Adrenal gland (tissue), 12 donors: ENCODE measurements around the gene NONO. TPM values are rescaled to one million over a fixed set of nuclear protein-coding genes. Genes with fewer than 3 reads are reported as not detected.
"Not testable (repeated sequence)": the region's sequence is repeated elsewhere in the genome, so short reads cannot be mapped to it uniquely, and the experiment has no call there.

ENCODE experiments used
- DNase-seq, 7 donors: peaks; one replicate each; pipeline ENCODE4 v3.0.0-alpha.2; 2019 to 2020
- H3K27ac ChIP-seq, 5 donors: fragments of 200-600 bp; sonication (generic) in 4 of 5; 1 replicate in 3 of 5; 2 replicates in 2 of 5; pipeline versions ENCODE4 v1.5.1 to v1.8.0; 2016 to 2020; ENCODE audit warnings: mild to moderate bottlenecking in 1 of 5
- H3K27me3 ChIP-seq: fragments of 200-600 bp; 2 replicates; pipeline ENCODE4 v1.8.0; 2021
- H3K36me3 ChIP-seq, 2 donors: fragments of 200-600 bp; replicated peaks in 1 of 2; 1 replicate in 1 of 2; 2 replicates in 1 of 2; pipeline versions ENCODE4 v1.5.1 to v1.8.0; 2018 to 2022
- H3K4me1 ChIP-seq, 2 donors: fragments of 200-600 bp; replicated peaks in 1 of 2; 1 replicate in 1 of 2; 2 replicates in 1 of 2; pipeline versions ENCODE4 v1.5.1 to v1.8.0; 2018 to 2021
- H3K4me3 ChIP-seq, 4 donors: fragments of 200-600 bp; sonication (generic) in 3 of 4; one replicate each; pipeline ENCODE4 v1.5.1; 2016 to 2018
- H3K9me3 ChIP-seq, 3 donors: fragments of 200-600 bp; sonication (generic) in 1 of 3; replicated peaks in 1 of 3; 1 replicate in 2 of 3; 2 replicates in 1 of 3; pipeline versions ENCODE4 v1.5.1 to v1.8.0; 2016 to 2021
- POLR2A ChIP-seq, 2 donors: fragments of 450-650 bp; IDR thresholded peaks; one replicate each; pipeline ENCODE4 v1.6.1; 2017; ENCODE audit warnings: antibody characterized with exemption in 2 of 2, mild to moderate bottlenecking in 2 of 2, moderate library complexity in 1 of 2
- WGBS, 4 donors: extraction: QIAGEN DNeasy Blood & Tissue Kit in 2 of 4; methylation state at CpG; one replicate each; pipeline versions ENCODE4 v1.1.5 to v1.1.7; 2013 to 2017; 5-methylcytosine and 5-hydroxymethylcytosine counted together
- intact Hi-C, 2 donors: fragments of 100-400 bp; cut with DNase I; formaldehyde crosslinking; loops; one replicate each; pipeline versions ENCODE4 v1.14.1 to v1.15.0; 2022 to 2023
- polyA plus RNA-seq, 3 donors: library from polyadenylated mRNA; stranded (reverse); fragments of 200-250 nt in 2 of 3; fragments of 350-450 nt in 1 of 3; fragmentation: Illumina TruSeq in 1 of 3; extraction: RNeasy Lipid Tissue Mini Kit (QIAGEN cat#74804) in 1 of 3; gene quantifications; one replicate each; pipeline ENCODE4 v1.2.3, GENCODE V29; 2013 to 2014
- total RNA-seq, 9 donors: library from RNA; depleted of rRNA in 4 of 9; stranded (reverse); fragments of >200 nt in 4 of 9; fragments of 120-200 nt in 1 of 9; fragmentation: NEBNext Ultra II Directional in 1 of 9; extraction: Animal tissue kit (Norgen Biotek cat#: 25700) in 1 of 9; gene quantifications; one replicate each; pipeline versions ENCODE4 v1.1.0 to v1.2.4, GENCODE V29; 2013 to 2023
- TF ChIP-seq, protein P1 (sequence below), 6 experiments: fragments of 450-650 bp in 4 of 6; fragments of 200-600 bp in 2 of 6; sonication (generic) in 1 of 6; IDR thresholded peaks; 1 replicate in 5 of 6; 2 replicates in 1 of 6; pipeline versions ENCODE4 v1.5.1 to v1.8.0; 2016 to 2021; ENCODE audit warnings: antibody characterized with exemption in 6 of 6, mild to moderate bottlenecking in 2 of 6, moderate library complexity in 1 of 6
- donor health status: healthy with polysubstance abuse.
- donor health status: Bipolar disorder and iron deficiency.
- donor health status: DM: yes; HTN: yes; CAD: no.
- donor health status: DM: no; HTN: no; CAD: no.
- donor health status: DM: no; HTN: no; CAD: no.
- donor health status: DM: yes; HTN: yes; CAD: no.

Gene NONO
- total and polyA plus RNA-seq, 12 donors: 140 to 524 (median 320) TPM

DNA sequence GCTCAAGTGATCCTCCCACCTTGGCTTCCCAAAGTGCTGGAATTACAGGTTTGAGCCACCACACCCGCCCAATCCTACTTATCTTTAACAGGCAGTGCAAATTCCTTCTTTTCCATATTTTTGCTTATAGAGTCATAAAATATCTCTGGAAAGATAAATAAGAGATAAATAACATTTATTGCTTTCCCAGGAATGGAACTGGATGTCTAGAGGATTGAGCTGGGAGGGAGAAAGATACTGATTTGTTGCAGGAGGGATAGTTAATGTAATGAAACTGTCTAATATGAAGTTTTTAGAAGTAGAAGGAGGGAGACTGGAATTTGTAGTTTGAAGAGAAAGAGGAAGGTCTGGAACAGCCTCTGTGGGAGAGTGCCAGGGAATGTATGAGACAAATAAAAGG is 38.3 kb downstream of the NONO start:
- 80 to 100% (median 97%) methylated on average over 1 of the region's 1 CpG for WGBS, 4 donors

DNA sequence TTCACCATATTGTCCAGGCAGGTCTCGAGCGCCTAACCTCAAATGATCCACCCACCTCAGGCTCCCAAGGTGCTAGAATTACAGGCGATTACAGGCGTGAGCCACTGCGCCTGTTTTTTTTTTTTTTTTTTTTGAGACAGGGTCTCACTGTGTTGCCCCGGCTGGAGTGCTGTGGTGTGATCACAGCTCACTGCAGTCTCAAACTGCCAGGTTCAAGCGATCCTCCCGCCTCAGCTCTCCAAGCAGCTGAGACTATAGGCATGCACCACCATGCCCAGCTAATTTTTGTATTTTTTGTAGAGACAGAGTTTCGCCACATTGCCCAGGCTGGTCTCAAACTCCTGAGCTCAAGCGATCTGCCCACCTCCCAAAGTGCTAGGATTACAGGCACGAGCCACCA is 41.0 kb downstream of the NONO start:
- WGBS, 4 donors: 89 to 97% (median 95%) methylated on average over 9 to 11 of the region's 11 CpGs
- DNase-seq, H3K27ac ChIP-seq, intact Hi-C loops, H3K4me1 ChIP-seq, H3K36me3 ChIP-seq, H3K9me3 ChIP-seq, H3K4me3 ChIP-seq, H3K27me3 ChIP-seq: not testable (repeated sequence)

More for the DNA sequence above, 38.3 kb downstream of the NONO start:
- H3K36me3 ChIP-seq: no peaks in the 10 kb centered on the region
- H3K27ac ChIP-seq: no peak overlapping the region
- TF ChIP-seq, protein P1, sequence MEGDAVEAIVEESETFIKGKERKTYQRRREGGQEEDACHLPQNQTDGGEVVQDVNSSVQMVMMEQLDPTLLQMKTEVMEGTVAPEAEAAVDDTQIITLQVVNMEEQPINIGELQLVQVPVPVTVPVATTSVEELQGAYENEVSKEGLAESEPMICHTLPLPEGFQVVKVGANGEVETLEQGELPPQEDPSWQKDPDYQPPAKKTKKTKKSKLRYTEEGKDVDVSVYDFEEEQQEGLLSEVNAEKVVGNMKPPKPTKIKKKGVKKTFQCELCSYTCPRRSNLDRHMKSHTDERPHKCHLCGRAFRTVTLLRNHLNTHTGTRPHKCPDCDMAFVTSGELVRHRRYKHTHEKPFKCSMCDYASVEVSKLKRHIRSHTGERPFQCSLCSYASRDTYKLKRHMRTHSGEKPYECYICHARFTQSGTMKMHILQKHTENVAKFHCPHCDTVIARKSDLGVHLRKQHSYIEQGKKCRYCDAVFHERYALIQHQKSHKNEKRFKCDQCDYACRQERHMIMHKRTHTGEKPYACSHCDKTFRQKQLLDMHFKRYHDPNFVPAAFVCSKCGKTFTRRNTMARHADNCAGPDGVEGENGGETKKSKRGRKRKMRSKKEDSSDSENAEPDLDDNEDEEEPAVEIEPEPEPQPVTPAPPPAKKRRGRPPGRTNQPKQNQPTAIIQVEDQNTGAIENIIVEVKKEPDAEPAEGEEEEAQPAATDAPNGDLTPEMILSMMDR (IDR thresholded peaks at IDR 0.05): no peak
- TF ChIP-seq POLR2A (IDR thresholded peaks at IDR 0.05): no peak
- no peak overlapping the region for H3K4me3 ChIP-seq
- no peak for DNase-seq
- H3K9me3 ChIP-seq: peaks cover 0 to 5% (median 0%) of the 10 kb centered on the region in 3 donors
- intact Hi-C loops: no loop called here
- no peaks in the 10 kb centered on the region for H3K27me3 ChIP-seq
- no peaks in the 10 kb centered on the region for H3K4me1 ChIP-seq

DNA sequence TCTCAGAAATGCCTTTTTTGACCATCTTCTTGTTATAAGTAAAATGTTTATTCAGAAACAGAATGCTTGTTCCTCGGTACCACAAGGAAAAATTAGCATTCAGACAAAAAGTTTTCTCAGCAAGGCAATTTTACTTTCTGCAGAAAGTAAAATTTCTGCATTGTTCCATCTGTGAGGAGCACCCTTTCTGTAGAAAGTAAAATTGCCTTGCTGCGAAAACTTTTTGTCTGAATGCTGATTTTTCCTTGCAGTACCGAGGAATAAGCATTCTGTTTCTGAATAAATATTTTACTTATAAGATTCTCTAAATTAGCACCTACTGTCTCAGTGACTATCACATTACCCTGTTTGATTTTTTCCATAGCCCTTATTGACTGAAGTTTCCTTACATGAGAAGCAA is 43.0 kb downstream of the NONO start:
- Histone ChIP-seq H3K9me3 (peaks cover 0 to 8% (median 0%) of the 10 kb centered on the region in 3 donors), H3K4me1 (no peaks in the 10 kb centered on the region), H3K4me3 (no peak overlapping the region), H3K27ac (no peak overlapping the region), H3K27me3 (no peaks in the 10 kb centered on the region), H3K36me3 (no peaks in the 10 kb centered on the region)
- TF ChIP-seq, protein P1 (IDR thresholded peaks at IDR 0.05): no peak
- no peak for TF ChIP-seq POLR2A (IDR thresholded peaks at IDR 0.05)
- no peak for DNase-seq
- WGBS, 4 donors: 84 to 97% (median 92%) methylated on average over 3 of the region's 3 CpGs
- intact Hi-C loops: no loop called here

DNA sequence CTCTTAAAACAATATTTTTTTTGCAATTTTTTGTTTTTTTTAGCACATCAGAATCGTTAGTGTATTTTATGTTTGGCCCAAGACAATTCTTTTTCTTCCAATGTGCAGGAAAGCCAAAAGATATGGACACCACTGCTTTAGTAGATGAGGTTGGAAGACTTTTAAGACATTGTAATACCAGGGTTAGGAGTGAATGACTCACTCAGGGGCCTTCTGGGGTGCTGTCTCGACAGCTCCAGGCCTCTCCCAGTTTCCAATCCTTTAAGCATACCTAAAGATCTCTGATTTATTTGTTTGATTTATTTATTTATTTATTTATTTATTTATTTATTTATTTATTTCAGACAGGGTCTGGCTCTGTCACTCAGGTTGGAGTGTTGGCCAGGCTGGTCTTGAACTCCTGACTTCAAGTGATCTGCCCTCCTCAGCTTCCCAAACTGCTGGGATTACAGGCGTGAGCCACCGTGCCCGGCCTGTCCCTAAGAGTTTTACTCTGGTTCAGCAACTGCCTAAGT is 65.8 kb downstream of the NONO start:
- H3K4me3 ChIP-seq, H3K4me1 ChIP-seq, H3K9me3 ChIP-seq, H3K27me3 ChIP-seq, DNase-seq, H3K36me3 ChIP-seq, intact Hi-C loops, H3K27ac ChIP-seq: not testable (repeated sequence)
- 52 to 64% (median 61%) methylated on average over 2 of the region's 5 CpGs for WGBS, 4 donors

DNA sequence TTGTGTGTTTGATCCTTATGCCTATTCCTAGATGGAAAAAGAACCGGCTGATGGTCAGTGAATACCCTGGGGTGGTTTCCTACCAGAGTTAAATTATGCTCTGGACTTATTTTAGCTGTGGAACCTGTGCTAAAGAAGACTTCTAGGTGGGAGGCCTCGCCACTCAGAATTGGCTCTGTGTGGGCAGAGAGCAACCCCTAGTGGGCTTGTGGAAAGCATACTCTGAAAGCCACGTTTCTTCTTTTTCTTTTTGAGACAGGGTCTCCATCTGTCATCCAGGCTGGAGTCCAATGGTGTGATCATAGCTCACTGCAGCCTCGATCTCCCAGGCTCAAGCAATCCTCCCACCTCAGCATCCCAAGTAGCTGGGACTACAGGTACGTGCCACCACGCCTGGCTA is 66.4 kb downstream of the NONO start:
- not testable (repeated sequence) for H3K4me3 ChIP-seq

More for the DNA sequence above, 66.4 kb downstream of the NONO start:
- TF ChIP-seq, protein P1 (IDR thresholded peaks at IDR 0.05): peak in 2 of 6 experiments; percentile 25 to 31
- H3K27ac ChIP-seq, DNase-seq, H3K4me1 ChIP-seq, H3K9me3 ChIP-seq, H3K36me3 ChIP-seq, intact Hi-C loops, H3K27me3 ChIP-seq: not testable (repeated sequence)
- 7 to 29% methylated on average over 1 to 2 of the region's 6 CpGs; no CpG with 5 or more reads in 2 of the 4 donors for WGBS, 4 donors

Other genes with a start within 250 kb of the NONO start
- 100 to 1,000 TPM in 1 of 9 donors, 10 to 100 TPM in 8; 68.0 to 101 (median 81.0) TPM for gene SNX12, start 215.3 kb upstream of the NONO start, total RNA-seq
- 10 to 100 TPM; 25.4 to 75.8 (median 42.3) TPM for gene SNX12, start 215.3 kb upstream of the NONO start, polyA plus RNA-seq
- 100 to 1,000 TPM in 5 of 9 donors, 10 to 100 TPM in 4; 61.3 to 191 (median 101) TPM for gene FOXO4, start 187.8 kb upstream of the NONO start, total RNA-seq
- gene FOXO4, start 187.8 kb upstream of the NONO start, polyA plus RNA-seq: 10 to 100 TPM; 14.3 to 47.7 (median 34.2) TPM
- not detected for gene CXorf65, start 176.9 kb upstream of the NONO start, total RNA-seq
- gene CXorf65, start 176.9 kb upstream of the NONO start, polyA plus RNA-seq: under 1 TPM in 1 of 3 donors, not detected in 2; 0.51 TPM
- gene IL2RG, start 172.1 kb upstream of the NONO start, total RNA-seq: 1 to 10 TPM in 8 of 9 donors, under 1 TPM in 1; 0.22 to 5.5 (median 1.9) TPM
- 1 to 10 TPM; 4.3 to 7.0 (median 4.9) TPM for gene IL2RG, start 172.1 kb upstream of the NONO start, polyA plus RNA-seq
- 100 to 1,000 TPM in 2 of 9 donors, 10 to 100 TPM in 7; 39.0 to 107 (median 90.6) TPM for gene MED12, start 165.0 kb upstream of the NONO start, total RNA-seq
- gene MED12, start 165.0 kb upstream of the NONO start, polyA plus RNA-seq: 10 to 100 TPM; 34.0 to 49.3 (median 44.3) TPM
- gene NLGN3, start 138.8 kb upstream of the NONO start, total RNA-seq: 10 to 100 TPM; 10.3 to 51.6 (median 24.9) TPM
- gene NLGN3, start 138.8 kb upstream of the NONO start, polyA plus RNA-seq: 10 to 100 TPM in 2 of 3 donors, 1 to 10 TPM in 1; 8.9 to 15.7 (median 10.6) TPM
- gene GJB1, start 60.4 kb upstream of the NONO start, total RNA-seq: under 1 TPM in 1 of 9 donors, not detected in 8; 0.18 TPM
- not detected for gene GJB1, start 60.4 kb upstream of the NONO start, polyA plus RNA-seq
- 10 to 100 TPM; 31.3 to 77.3 (median 46.5) TPM for gene ZMYM3, start 29.5 kb upstream of the NONO start, total RNA-seq
- 10 to 100 TPM; 23.0 to 36.1 (median 28.8) TPM for gene ZMYM3, start 29.5 kb upstream of the NONO start, polyA plus RNA-seq
- 1 to 10 TPM in 3 of 9 donors, under 1 TPM in 5, not detected in 1; 0.18 to 3.2 (median 0.81) TPM for gene ITGB1BP2, start 18.1 kb downstream of the NONO start, total RNA-seq
- gene ITGB1BP2, start 18.1 kb downstream of the NONO start, polyA plus RNA-seq: 1 to 10 TPM in 2 of 3 donors, under 1 TPM in 1; 0.31 to 1.6 (median 1.5) TPM
- gene TAF1, start 82.7 kb downstream of the NONO start, total RNA-seq: 10 to 100 TPM; 20.9 to 48.9 (median 29.6) TPM
- 10 to 100 TPM in 2 of 3 donors, 1 to 10 TPM in 1; 7.5 to 27.8 (median 18.6) TPM for gene TAF1, start 82.7 kb downstream of the NONO start, polyA plus RNA-seq
- 100 to 1,000 TPM in 6 of 9 donors, 10 to 100 TPM in 3; 38.0 to 164 (median 104) TPM for gene OGT, start 249.5 kb downstream of the NONO start, total RNA-seq
- 100 to 1,000 TPM in 1 of 3 donors, 10 to 100 TPM in 2; 38.6 to 127 (median 77.0) TPM for gene OGT, start 249.5 kb downstream of the NONO start, polyA plus RNA-seq